ENCODE data around the gene GDI1.

The GDI1 gene

DNA sequence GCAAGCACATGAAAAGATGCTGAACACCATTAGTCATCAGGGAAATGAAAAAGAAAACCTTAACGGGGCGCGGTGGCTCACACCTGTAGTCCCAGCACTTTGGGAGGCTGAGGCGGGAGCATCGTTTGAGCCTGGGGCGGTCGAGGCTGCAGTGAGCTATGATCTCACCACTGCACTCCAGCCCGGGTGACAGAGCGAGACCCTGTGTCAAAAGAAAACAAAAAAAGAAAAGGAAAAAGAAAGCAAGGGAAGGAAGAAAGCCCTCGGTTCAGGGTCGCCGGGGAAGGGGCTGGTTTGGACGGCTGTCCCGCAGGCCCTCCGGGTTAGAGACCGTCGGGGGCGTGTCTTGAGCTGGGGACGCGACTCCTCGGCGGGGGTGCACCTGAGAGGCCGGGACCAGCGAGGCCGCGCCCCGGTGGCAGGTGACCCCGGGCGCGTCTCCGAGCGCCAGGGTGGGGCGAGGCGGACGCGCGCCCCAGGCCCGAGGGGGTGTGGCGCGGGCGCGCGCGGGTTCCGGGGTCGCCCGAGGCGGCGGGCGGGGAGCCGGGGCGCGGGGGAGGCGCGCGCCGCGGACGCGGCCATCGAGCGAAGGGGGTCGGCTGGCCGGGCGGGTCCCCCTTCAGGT lies 20.6 kb downstream of the GDI1 start:
- peak; percentile 58 to 71 for DNase-seq
- no peak for TF ChIP-seq GATA1 (IDR thresholded peaks at IDR 0.05; ENCODE audit: low read depth, low read length)
- no peak for TF ChIP-seq POLR2A (IDR thresholded peaks at IDR 0.05; ENCODE audit: low read length)

DNA sequence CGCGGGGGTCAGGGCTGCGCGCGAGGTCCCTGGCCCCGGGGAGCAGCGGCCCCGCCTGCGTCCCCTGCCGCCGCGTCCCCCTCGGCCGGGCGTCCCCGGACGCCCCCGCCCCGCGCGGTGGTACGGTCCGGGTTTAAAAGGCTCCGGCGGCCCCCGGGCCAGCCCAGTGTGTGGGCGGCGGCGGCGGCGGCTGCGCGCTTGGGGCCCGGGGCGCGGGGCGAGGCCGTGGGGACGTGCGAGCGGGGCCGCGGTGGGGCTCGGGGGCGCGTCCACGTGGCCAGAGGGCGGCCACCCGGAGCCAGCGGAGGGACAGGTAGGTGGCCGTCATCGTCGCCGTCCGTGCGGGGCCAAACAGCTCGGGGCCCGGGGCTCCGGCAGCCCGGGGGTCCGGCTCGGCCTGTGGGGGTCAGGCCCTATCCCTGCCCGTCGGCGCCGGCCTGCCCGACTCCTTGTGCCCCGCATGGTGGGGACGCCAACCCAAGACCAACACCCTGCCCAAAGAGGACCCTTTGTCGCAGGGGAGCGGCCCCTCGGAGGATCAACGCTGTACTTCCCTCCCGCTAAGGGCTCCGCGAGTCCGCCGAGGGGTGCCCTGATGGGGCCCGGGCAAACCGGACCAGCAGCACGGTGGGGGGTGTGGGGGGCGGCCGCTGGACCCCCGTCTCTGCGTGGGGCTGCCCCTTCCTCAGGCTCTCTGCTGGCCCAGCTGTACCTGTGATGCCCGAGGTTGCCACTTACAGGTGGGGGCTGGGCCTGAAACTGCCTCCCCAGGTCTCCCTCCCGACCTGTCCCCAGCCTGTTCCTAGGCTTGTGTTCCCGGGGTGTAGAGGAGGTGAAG lies 21.4 kb downstream of the GDI1 start, which contains the start of gene PLXNA3:
PLXNA3 (plus strand) TSS at position 166 of the 838 bp plus-strand sequence. CDS start 1,903 bp downstream, outside the sequence.
- DNase-seq: peak; percentile 63 to 75
- no peak for TF ChIP-seq GATA1 (IDR thresholded peaks at IDR 0.05; ENCODE audit: low read depth, low read length)
- TF ChIP-seq POLR2A (IDR thresholded peaks at IDR 0.05; ENCODE audit: low read length): peak; percentile 41

DNA sequence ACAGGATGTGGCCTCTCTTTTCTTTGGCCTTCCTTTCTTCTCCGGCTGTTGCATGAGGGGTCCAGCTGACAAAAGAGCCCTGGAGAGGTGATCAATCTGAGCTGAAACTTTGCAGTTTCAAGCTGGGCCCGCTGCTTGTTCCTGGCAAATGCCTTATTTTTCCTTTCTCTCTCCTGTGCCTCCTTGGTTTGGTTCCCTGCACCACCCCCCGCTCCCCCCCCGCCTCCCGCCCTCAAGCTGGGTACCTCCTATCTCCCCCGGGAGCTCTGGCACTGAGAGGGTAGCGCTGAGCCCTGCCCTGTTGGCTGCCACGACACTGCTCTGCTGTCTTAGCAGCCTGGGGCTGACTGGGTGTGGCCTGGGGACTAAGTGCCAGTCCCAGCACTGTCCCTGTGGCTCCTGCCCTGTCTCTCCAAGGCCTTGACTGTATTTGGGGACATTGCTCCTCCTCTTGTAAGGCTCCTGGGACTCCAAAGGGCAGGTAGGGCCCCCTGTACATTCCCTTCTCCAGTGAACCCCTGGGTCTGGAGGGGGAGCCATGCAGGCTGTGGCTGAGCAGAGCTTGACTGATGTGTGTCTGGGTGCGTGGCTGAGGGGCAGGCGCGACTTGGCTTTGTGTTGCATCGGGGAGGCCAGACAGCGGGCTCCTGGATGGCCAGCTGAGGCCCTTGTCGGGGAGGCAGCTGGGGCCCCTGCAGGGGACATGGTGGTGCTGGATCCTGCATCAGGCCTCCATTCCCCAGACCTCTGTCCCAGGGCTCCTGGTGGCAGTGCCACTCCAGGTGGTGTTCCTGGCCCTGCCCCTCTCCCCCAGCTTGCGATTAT lies 22.2 kb downstream of the GDI1 start:
- peak; percentile 24 to 47 for DNase-seq

DNA sequence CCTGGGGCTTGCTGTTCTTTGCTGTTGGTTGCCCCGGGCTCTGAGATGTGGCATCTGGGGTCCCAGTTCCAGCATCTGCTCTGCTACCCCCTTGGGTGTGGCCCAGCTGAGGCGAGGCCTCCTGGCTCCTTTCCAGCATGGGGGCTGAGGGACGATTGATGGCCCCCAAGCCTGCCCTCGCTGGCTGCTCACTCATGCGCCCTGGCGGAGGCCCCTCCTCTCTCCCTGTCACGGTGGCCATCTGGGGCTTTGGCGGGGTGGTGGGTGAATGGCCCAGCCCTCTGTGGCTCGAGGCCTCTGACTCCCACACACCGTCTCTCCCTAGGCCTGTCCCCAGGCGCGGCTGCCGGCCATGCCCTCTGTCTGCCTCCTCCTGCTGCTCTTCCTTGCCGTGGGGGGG lies 22.9 kb downstream of the GDI1 start:
- DNase-seq: peak; percentile 21 to 36
- TF ChIP-seq POLR2A (IDR thresholded peaks at IDR 0.05; ENCODE audit: low read length): no peak
- no peak for TF ChIP-seq GATA1 (IDR thresholded peaks at IDR 0.05; ENCODE audit: low read depth, low read length)

More for the DNA sequence above, 22.2 kb downstream of the GDI1 start:
- TF ChIP-seq GATA1 (IDR thresholded peaks at IDR 0.05; ENCODE audit: low read depth, low read length): no peak
- no peak for TF ChIP-seq POLR2A (IDR thresholded peaks at IDR 0.05; ENCODE audit: low read length)

DNA sequence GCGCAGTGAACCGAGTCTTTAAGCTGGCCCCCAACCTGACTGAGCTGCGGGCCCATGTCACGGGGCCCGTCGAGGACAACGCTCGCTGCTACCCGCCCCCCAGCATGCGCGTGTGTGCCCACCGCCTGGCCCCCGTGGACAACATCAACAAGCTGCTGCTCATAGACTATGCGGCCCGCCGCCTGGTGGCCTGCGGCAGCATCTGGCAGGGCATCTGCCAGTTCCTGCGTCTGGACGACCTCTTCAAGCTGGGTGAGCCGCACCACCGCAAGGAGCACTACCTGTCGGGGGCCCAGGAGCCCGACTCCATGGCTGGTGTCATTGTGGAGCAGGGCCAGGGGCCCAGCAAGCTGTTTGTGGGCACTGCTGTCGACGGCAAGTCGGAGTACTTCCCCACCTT lies 23.4 kb downstream of the GDI1 start:
- no peak for TF ChIP-seq POLR2A (IDR thresholded peaks at IDR 0.05; ENCODE audit: low read length)
- no peak for TF ChIP-seq GATA1 (IDR thresholded peaks at IDR 0.05; ENCODE audit: low read depth, low read length)
- no peak for DNase-seq

DNA sequence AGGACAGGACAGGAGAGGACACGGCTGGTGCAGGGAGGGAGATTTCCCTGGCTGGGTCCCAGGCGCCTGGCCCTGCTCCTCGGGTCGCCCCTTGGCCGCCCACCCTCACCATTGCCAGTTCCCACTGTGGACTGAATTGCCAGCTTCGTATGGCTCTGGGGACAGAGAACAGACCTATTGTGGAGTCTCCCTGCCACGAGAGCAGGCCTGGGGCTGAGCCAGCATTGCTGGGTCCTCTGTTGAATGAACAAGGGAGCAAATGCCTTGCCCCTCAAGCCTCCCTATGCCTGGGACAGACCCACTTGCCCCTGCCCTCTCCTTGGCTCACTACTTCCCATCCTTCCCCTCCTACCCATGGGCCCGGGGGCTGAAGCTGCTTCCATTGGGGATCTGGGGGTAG lies 25.4 kb downstream of the GDI1 start:
- DNase-seq: no peak
- no peak for TF ChIP-seq GATA1 (IDR thresholded peaks at IDR 0.05; ENCODE audit: low read depth, low read length)

DNA sequence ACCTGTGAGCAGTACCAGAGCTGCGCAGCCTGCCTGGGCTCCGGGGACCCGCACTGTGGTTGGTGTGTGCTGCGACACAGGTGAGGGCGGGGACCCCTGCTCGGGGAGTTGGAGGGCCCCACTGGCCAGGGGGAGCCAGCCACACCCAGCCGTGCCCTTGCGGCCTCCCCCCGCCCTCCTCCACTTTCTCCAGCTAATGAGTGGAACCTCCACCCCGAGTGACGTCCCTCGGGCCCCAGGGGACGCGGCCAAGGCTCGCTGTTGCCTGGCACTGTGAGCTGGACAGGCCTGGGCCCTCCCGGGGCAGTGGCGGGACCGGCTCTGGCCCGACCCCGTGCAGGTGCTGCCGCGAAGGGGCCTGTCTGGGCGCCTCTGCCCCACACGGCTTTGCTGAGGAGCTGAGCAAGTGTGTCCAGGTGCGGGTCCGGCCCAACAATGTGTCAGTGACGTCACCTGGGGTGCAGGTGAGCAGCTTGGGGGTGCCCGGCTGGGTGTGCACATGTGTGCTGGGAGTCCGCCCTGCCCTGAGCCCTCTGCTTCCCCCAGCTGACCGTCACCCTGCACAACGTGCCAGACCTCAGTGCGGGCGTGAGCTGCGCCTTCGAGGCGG lies 26.8 kb downstream of the GDI1 start:
- TF ChIP-seq GATA1 (IDR thresholded peaks at IDR 0.05; ENCODE audit: low read depth, low read length) (no peak), POLR2A (IDR thresholded peaks at IDR 0.05; ENCODE audit: low read length) (no peak)
- DNase-seq: no peak

DNA sequence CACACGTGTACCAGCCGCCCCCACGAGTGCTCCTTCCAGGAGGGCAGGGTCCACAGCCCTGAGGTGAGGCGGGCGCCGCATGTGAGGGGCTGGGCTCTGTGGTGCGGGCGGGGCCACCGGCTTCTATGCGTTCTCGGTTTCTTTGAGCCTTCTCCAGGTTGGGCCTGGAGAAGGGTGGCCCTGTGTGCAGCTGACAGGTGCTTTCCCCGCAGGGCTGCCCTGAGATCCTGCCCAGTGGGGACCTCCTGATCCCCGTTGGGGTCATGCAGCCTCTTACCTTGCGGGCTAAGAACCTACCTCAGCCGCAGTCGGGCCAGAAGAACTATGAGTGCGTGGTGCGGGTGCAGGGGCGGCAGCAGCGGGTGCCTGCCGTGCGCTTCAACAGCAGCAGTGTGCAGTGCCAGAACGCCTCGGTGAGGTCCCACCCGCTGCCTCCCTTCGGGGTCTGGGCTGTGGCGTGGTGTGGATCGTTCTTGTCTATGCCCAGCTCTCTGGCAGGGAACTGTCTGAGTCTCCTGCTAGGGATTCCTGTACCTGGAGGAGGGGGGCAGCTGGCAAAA lies 27.9 kb downstream of the GDI1 start:
- TF ChIP-seq POLR2A (IDR thresholded peaks at IDR 0.05; ENCODE audit: low read length) (no peak), GATA1 (IDR thresholded peaks at IDR 0.05; ENCODE audit: low read depth, low read length) (no peak)
- no peak for DNase-seq

DNA sequence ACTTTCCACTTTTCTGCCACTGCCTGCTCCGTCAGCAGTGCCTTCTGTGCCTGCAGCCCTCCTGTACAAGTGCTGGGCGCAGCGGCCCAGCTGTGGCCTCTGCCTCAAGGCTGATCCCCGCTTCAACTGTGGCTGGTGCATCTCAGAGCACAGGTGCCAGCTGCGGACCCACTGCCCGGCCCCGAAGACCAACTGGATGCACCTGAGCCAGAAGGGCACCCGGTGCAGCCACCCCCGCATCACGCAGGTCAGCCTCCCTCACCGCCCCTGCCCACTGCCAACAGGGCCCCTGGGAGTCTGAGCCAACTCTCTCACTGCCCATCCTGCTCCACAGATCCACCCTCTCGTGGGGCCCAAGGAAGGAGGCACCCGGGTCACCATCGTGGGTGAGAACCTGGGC lies 28.6 kb downstream of the GDI1 start:
- DNase-seq: no peak
- no peak for TF ChIP-seq GATA1 (IDR thresholded peaks at IDR 0.05; ENCODE audit: low read depth, low read length)
- no peak for TF ChIP-seq POLR2A (IDR thresholded peaks at IDR 0.05; ENCODE audit: low read length)

DNA sequence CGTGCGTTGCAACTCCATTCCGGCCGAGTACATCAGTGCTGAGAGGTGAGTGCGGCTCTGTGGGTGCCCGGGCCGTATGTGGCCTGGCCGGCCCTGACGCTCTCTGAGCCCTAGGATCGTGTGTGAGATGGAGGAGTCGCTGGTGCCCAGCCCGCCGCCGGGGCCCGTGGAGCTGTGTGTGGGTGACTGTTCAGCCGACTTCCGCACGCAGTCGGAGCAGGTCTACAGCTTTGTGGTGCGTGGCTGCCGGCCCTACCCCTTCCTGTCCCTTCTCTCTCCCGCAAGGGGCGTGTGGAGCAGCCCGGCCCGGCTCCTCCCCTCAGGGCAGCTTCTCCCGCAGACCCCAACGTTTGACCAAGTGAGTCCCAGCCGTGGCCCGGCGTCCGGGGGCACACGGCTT lies 29.1 kb downstream of the GDI1 start:
- no peak for DNase-seq
- no peak for TF ChIP-seq GATA1 (IDR thresholded peaks at IDR 0.05; ENCODE audit: low read depth, low read length)
- no peak for TF ChIP-seq POLR2A (IDR thresholded peaks at IDR 0.05; ENCODE audit: low read length)

DNA sequence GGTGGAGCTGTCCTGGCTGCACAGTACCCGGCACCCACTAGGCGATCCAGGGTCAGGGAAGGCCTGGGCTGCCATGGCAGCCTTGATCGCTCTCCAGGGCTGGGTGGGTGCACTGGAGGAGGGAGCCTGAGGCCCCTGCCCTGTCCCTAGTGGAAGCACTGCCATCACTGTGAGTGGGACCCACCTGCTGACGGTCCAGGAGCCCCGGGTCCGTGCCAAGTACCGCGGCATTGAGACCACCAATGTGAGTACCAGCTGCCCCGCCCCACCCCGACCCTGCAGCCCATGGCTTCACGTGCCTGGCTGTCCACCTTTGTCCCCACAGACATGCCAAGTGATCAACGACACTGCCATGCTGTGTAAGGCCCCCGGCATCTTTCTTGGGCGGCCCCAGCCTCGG lies 30.0 kb downstream of the GDI1 start:
- no peak for DNase-seq
- TF ChIP-seq GATA1 (IDR thresholded peaks at IDR 0.05; ENCODE audit: low read depth, low read length) (no peak), POLR2A (IDR thresholded peaks at IDR 0.05; ENCODE audit: low read length) (no peak)

DNA sequence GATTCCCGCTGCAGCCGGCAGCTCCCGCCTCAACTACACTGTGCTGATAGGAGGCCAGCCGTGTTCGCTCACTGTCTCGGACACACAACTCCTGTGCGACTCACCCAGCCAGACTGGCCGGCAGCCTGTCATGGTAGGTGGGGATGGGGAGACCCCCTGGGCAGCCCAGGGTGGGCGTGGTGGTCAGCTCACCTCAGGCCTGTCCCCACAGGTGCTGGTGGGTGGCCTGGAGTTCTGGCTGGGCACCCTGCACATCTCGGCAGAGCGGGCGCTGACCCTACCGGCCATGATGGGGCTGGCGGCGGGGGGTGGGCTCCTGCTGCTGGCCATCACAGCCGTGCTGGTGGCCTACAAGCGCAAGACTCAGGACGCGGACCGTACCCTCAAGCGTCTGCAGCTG lies 30.6 kb downstream of the GDI1 start:
- TF ChIP-seq GATA1 (IDR thresholded peaks at IDR 0.05; ENCODE audit: low read depth, low read length): no peak
- no peak for TF ChIP-seq POLR2A (IDR thresholded peaks at IDR 0.05; ENCODE audit: low read length)
- DNase-seq: no peak

DNA sequence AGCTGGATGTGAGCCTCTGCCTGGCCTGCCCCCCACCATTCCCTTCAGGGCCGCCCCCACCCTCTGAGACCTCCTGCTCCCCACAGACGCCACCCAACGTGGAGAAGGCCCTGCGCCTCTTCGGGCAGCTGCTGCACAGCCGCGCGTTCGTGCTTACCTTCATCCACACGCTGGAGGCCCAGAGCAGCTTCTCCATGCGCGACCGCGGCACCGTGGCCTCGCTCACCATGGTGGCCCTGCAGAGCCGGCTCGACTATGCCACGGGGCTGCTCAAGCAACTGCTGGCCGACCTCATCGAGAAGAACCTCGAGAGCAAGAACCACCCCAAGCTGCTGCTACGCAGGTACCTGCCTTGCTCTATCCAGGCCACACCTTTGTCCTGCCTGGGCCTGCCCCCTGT lies 31.3 kb downstream of the GDI1 start:
- TF ChIP-seq POLR2A (IDR thresholded peaks at IDR 0.05; ENCODE audit: low read length) (no peak), GATA1 (IDR thresholded peaks at IDR 0.05; ENCODE audit: low read depth, low read length) (no peak)
- DNase-seq: no peak
